SHP77 treated with DMSO at 0.1 percent for 48 hours (cell line): ENCODE data around the gene YIPF5.
A peak's percentile ranks its signal among the peaks of the same experiment; 100 is the strongest.

Experiments
- DNase-seq: peaks from one replicate; lab custom pipeline; 2025; lab: John Stamatoyannopoulos, UW

The YIPF5 gene

DNA sequence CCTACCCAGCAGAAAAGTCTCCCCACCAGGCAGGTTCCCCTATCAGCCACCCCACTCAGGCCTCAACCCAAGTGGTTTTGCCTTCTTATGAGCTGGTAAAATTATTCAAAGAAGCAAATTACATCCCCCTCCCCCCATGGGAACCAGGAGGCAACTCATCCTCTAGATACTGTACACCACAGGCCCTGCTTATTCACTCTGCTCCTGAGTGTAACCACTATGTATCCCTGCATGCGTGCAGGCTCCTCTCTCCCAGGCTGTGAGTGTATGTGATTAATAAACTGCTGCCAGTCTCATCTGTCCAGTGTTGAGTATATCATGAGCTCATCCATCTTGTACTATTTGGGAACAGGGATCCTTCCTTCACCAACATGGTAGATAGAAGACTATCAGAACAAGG is 8.8 kb upstream of the YIPF5 start:
- DNase-seq = no peak

- DNase-seq = no peak
Observed at GRCh38 chr5:144177548-144177947, 7.1 kb upstream of the YIPF5 start.

DNA sequence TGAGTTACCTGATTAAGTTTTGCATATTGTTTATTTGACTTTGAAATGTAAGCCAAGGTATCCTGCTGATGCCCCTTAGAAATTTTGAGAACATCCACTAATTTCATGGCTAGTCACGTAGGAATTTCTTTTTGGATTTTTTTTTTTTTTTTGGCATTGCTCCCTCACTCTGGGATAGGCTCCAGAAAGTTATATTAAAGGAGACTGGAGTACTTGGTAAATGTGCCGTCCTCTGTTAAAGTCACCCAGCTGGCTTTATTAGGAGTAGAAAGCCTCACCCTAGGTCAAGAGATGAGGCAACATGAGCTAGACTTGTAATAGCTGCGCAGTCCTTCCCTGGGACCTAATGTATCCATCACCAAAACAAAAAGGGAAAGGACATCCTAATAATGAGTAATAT is 3.3 kb upstream of the YIPF5 start:
- no peak for DNase-seq

GRCh38 chr5:144169904-144170275 is 569 bp downstream of the YIPF5 start:
- DNase-seq = no peak

GRCh38 chr5:144167998-144168397 is 2.5 kb downstream of the YIPF5 start:
- no peak for DNase-seq

- no peak for DNase-seq
Observed at GRCh38 chr5:144166696-144167095, 3.8 kb downstream of the YIPF5 start.

DNA sequence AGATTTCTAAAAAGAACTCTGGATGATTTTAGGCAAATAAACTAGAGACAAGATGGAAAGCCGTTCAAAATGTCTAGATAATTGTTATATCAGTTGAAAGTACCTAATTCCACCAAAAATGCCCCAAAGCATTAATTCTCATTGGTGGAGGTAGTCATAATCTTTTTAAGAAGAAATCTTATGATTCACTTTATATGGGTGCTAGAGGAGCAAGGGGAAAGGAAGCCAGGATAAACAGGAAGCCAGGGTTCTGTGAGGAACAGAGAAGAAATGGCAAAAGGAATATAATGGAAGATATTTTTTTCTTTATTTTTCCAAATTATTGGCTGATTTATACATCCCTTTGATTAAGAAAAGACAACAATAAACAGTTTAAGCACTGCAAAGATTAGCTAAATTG is 7.8 kb downstream of the YIPF5 start:
- no peak for DNase-seq

- DNase-seq = peak; percentile 9
Observed at GRCh38 chr5:144156767-144157171, 13.7 kb downstream of the YIPF5 start.

- no peak for DNase-seq
Observed at GRCh38 chr5:144151026-144151425, 19.4 kb downstream of the YIPF5 start.

DNA sequence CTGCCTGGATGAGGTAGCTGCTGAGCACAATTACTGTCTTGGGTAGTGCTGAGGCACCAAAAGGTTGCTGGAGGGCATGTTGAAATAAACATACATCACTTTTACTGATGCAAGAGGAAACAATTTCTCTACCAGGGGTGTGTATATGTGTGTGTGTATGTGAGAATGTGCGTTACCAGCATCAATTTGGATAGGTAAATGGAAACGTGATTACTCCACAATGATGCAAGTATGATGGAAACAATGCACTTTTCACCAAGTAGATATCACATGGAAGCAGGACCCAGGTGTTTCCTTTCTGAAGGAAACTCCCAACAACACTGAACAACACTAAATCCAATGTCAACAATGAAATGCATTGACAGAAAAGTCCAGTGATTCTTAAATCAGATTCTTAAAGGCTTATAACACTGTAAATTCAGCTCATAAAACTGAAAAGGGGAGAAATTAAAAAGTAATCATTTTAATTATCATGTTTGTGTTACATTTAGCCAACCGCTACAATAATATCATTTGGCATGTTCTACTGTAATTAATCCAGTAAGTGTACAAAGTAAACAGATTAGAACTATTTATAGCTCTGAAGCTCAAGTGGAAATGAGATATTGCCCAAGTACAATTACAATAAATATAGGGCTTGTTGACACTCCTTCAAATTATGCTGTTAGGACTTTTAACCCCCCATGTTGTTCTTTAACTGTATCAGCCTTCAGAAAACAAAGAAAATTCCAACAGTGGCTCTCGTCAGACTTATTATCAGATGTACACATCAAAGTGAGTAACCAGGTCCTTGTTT is 25.3 kb downstream of the YIPF5 start:
- DNase-seq = no peak

DNA sequence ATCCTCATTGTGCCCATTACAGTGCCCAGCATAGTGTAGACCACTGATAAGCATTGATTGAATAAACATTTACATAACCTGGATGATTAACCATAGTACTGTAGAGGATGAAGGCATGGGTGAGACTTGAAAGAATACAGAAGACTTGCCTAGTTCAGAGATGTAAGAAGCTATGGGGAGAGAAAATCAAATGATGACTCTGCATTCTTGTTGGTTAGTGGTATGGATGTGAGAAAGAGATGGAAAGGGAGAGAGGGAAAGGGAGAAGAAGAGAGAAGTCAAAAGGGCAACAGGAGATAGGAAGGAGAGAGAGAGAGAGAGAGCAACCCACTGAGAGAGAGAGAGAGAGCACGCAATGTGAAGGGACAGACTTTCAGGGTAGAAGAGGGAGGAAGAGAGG is 26.8 kb downstream of the YIPF5 start:
- DNase-seq = no peak

DNA sequence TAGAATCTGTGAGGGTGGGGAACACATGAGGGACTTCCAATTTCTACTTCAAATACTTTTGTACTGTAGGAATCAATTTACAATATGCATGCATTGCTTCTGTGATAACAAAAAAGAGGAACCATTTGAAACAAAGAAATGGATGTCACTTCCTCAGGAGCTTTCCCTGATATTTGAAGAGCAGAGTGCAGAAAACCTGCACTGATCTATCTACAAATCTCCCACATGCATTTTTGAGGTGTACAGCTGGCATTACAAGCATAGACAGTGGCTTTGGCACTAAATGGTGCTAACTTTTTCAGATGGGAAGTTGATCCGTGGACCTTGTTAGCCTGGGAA is 27.7 kb downstream of the YIPF5 start:
- no peak for DNase-seq

GRCh38 chr5:144142139-144142823 is 28.2 kb downstream of the YIPF5 start:
- peak; percentile 63 for DNase-seq

DNA sequence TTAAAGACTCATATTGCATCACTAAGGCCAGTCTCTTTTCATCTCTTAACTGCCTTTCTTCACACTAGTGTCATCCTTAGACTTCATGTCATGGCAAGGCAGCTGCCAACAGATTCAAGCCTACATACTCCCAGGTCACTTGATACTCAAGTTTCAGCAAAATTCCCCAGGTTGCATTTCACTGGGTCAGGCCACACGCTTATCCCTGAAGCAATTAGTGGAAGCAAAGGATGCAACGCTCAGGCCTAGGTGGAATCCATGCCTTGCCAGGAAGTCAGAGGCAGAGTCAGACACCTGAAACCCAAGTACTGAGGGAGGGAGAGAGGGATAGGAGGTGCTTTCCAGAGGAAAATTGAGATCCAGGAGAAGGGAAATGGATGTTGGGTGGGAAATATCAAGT is 28.9 kb downstream of the YIPF5 start:
- no peak for DNase-seq

GRCh38 chr5:144139586-144139985 is 30.9 kb downstream of the YIPF5 start:
- DNase-seq = no peak

DNA sequence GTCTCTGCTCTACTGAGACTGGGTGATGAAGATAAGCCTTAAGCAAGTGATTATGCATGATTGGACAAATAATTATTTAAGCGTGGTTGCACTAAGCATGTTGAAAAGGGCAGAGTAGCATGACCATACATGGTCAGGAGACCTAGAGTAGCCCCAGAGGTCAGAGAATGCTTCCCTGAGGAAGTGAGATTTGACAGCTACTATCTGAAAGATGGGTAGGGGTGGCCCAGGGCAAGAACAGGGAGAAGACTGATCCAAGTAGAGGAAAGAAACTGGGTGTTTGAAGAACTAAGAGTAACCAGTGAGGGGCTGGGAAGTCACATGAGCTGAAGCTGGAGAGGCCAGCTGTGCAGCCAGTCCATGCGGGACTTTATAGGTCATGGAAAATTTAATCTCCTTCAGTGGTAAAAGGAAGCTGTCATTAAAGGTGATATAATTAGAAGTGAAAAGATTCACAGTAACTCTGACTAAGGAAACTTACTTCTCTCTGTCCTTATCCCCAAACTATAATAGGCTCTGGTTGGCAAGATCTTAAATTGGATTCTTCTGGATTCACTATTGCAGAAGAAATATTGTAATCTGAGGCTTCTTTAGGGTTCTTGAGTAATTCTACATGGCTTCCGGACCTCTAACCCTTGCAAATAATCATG is 35.2 kb downstream of the YIPF5 start:
- no peak for DNase-seq

- no peak for DNase-seq
Observed at GRCh38 chr5:144134194-144134826, 36.1 kb downstream of the YIPF5 start.

GRCh38 chr5:144133050-144133633 is 37.3 kb downstream of the YIPF5 start:
- DNase-seq = no peak

- no peak for DNase-seq
Observed at GRCh38 chr5:144131261-144131660, 39.2 kb downstream of the YIPF5 start.

DNA sequence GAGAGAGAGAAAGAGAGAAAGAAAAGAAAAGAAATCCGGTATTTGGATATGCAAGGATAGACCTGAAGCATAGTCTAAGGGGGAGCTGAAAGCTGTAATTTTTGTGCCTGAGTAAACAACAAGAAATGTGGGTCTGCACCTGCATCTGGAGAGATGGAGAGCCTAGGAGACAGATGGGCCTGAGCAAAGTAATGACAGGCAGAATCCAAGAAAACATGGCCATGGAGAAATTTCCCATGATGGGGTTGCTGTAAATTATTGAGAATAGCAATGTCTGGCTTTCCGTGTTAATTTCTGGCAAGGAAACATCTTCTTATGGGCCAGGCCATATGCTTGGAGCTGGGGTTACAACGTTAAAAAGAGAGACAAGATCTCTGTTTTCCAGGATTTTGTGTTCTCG is 40.2 kb downstream of the YIPF5 start:
- DNase-seq = no peak

DNA sequence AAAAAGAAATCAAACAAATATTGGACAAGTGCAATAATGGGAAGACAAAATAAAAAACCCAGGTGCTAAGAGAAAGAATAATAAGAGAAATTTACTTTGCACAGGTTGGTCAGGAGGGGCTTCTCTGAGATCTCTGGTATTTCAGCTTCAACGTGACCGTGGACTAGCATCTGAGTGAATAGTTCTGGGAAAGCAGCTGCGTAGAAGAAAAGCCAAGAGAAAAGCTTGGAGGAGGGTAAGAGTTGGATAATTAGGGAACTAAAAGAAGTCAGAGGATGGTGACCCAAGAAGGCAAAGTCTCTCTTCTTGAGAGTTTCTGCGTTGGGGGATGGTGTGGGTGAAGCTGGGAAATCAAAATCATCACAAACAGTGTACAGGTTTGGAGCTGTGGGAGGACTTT is 41.6 kb downstream of the YIPF5 start:
- DNase-seq = no peak

DNA sequence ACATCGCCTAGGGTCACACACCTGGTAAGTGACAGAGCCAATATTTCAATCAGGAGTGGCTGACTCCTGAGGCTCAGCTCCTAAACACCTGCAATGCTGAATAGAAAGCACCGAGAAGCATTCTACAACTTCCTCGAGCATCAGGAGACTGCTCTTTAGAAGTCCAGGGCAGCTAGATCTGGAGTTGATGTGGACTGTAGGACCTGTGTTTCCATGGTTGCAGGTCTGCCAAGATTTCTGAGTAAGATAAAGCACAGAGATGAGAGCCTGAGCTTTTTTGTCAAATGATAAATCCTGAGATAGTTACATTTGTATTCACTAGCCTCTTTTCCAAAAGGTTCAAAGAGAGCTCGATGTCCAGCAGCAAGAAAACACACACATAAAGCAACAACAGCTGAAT is 43.8 kb downstream of the YIPF5 start:
- DNase-seq = no peak
